Testis (tissue), 3 donors: ENCODE results near the gene LRMDA. TPM values are rescaled to one million over a fixed set of nuclear protein-coding genes. Genes with fewer than 3 reads are reported as not detected.

ENCODE experiments used
- DNase-seq: peaks from one replicate; pipeline ENCODE4 v3.0.0-alpha.2; 2019
- H3K27ac ChIP-seq, 2 donors: fragments of 200-600 bp; sonication (generic); one replicate each; pipeline ENCODE4 v1.5.1; 2019
- H3K27me3 ChIP-seq: fragments of 200-600 bp; sonication (generic); one replicate; pipeline ENCODE4 v1.5.1; 2019
- H3K36me3 ChIP-seq: fragments of 200-600 bp; sonication (generic); one replicate; pipeline ENCODE4 v1.5.1; 2017; ENCODE audit warnings: low read depth; ENCODE audit errors: missing control alignments
- H3K4me1 ChIP-seq: fragments of 200-600 bp; sonication (generic); one replicate; pipeline ENCODE4 v1.5.1; 2019
- H3K4me3 ChIP-seq, 2 donors: fragments of 200-600 bp; sonication (generic); one replicate each; pipeline ENCODE4 v1.5.1; 2017 to 2019
- H3K9me3 ChIP-seq: fragments of 200-600 bp; sonication (generic); one replicate; pipeline ENCODE4 v1.5.1; 2017
- CTCF ChIP-seq, 3 experiments: fragments of 450-650 bp in 2 of 3; fragments of 200-600 bp in 1 of 3; sonication (generic) in 1 of 3; IDR thresholded peaks; one replicate each; pipeline ENCODE4 v1.5.1; 2016 to 2019; ENCODE audit warnings: antibody characterized with exemption in 3 of 3, mild to moderate bottlenecking in 2 of 3, moderate library complexity in 1 of 3
- POLR2A ChIP-seq: fragments of 450-650 bp; IDR thresholded peaks from one replicate; pipeline ENCODE4 v1.6.1; 2017; ENCODE audit warnings: antibody characterized with exemption, mild to moderate bottlenecking, moderate library complexity
- WGBS, 2 donors: methylation state at CpG; one replicate each; pipeline ENCODE4 v1.1.5; 2018; 5-methylcytosine and 5-hydroxymethylcytosine counted together
- intact Hi-C: fragments of 100-400 bp; cut with DNase I; formaldehyde crosslinking; loops from one replicate; pipeline ENCODE4 v1.15.1; 2023; ENCODE audit warnings: low total_unique reads
- polyA plus RNA-seq: library from polyadenylated mRNA; stranded (reverse); fragments of 350-450 nt; fragmentation: Illumina TruSeq; extraction: RNeasy Lipid Tissue Mini Kit (QIAGEN cat#74804); gene quantifications from one replicate; pipeline ENCODE4 v1.2.3, GENCODE V29; 2014; ENCODE audit warnings: low read depth, low replicate concordance; ENCODE audit not compliant: insufficient read depth
- total RNA-seq, 2 donors: library from RNA; depleted of rRNA; stranded (reverse); fragments of >200 nt; gene quantifications; one replicate each; pipeline ENCODE4 v1.2.3, GENCODE V29; 2016

Gene LRMDA
- total and polyA plus RNA-seq, 3 donors from 2014 or later, result 7.6 to 13.8 (median 10.6) TPM

GRCh38 chr10:76311752-76312636 is 880.6 kb downstream of the LRMDA start:
- H3K27ac ChIP-seq, result peak overlapping the region in 1 of 2 donors; percentile 4
- H3K4me3 ChIP-seq, result no peak overlapping the region
- no peaks in the 10 kb centered on the region for H3K4me1 ChIP-seq
- intact Hi-C loops, result no loop called here
- no peak for TF ChIP-seq POLR2A
- peak in 1 of 3 experiments; percentile 27 for TF ChIP-seq CTCF (IDR thresholded peaks at IDR 0.05)
- H3K36me3 ChIP-seq, result no peaks in the 10 kb centered on the region
- H3K27me3 ChIP-seq, result no peaks in the 10 kb centered on the region
- 32 to 45% methylated on average over 4 of the region's 4 CpGs for WGBS, 2 donors
- DNase-seq, result peak; percentile 48
- no peaks in the 10 kb centered on the region for H3K9me3 ChIP-seq

GRCh38 chr10:76315240-76315639 is 883.8 kb downstream of the LRMDA start:
- intact Hi-C loops, result no loop called here
- H3K4me3 ChIP-seq, result peak overlapping the region; percentile 7 to 13
- TF ChIP-seq CTCF (IDR thresholded peaks at IDR 0.05), result peak in 2 of 3 experiments; percentile 11 to 12
- TF ChIP-seq POLR2A, result no peak
- 73% methylated on average over 14 of the region's 14 CpGs; no CpG with 5 or more reads in 1 of the 2 donors for WGBS, 2 donors
- no peaks in the 10 kb centered on the region for H3K27me3 ChIP-seq
- H3K4me1 ChIP-seq, result no peaks in the 10 kb centered on the region
- H3K27ac ChIP-seq, result no peak overlapping the region
- no peaks in the 10 kb centered on the region for H3K9me3 ChIP-seq
- peak; percentile 58 for DNase-seq
- H3K36me3 ChIP-seq, result no peaks in the 10 kb centered on the region

GRCh38 chr10:76316234-76316633 is 884.8 kb downstream of the LRMDA start:
- intact Hi-C loops, result no loop called here
- 56 to 79% methylated on average over 5 to 12 of the region's 12 CpGs for WGBS, 2 donors
- Histone ChIP-seq H3K4me3 (peak overlapping the region in 1 of 2 donors; percentile 7), H3K27me3 (no peaks in the 10 kb centered on the region), H3K9me3 (no peaks in the 10 kb centered on the region), H3K36me3 (no peaks in the 10 kb centered on the region), H3K4me1 (no peaks in the 10 kb centered on the region), H3K27ac (no peak overlapping the region)
- no peak for DNase-seq
- TF ChIP-seq POLR2A (no peak), CTCF (IDR thresholded peaks at IDR 0.05) (no peak)

- H3K27me3 ChIP-seq, result no peaks in the 10 kb centered on the region
- H3K36me3 ChIP-seq, result no peaks in the 10 kb centered on the region
- no peak overlapping the region for H3K4me3 ChIP-seq
- H3K4me1 ChIP-seq, result no peaks in the 10 kb centered on the region
- intact Hi-C loops, result no loop called here
- no peak for DNase-seq
- WGBS, 2 donors, result 83 to 95% methylated on average over 4 of the region's 4 CpGs
- H3K9me3 ChIP-seq, result no peaks in the 10 kb centered on the region
- TF ChIP-seq POLR2A, result no peak
- TF ChIP-seq CTCF (IDR thresholded peaks at IDR 0.05), result no peak
- no peak overlapping the region for H3K27ac ChIP-seq
These were observed 885.7 kb downstream of the LRMDA start for GRCh38 chr10:76317078-76317477.
